Esophagus muscularis mucosa (tissue), 4 donors: Measurements from ENCODE around the gene PNMA8C. TPM values are rescaled to one million over a fixed set of nuclear protein-coding genes. Genes with fewer than 3 reads are reported as not detected.
"Not testable (repeated sequence)": the region's sequence is repeated elsewhere in the genome, so short reads cannot be mapped to it uniquely, and the experiment has no call there.

Experiments
- DNase-seq: peaks from one replicate; pipeline ENCODE4 v3.0.0-alpha.2; 2017; ENCODE audit errors: extremely low spot score
- H3K27ac ChIP-seq, 4 donors: fragments of 200-600 bp; sonication (generic); replicated peaks in 1 of 4; 1 replicate in 3 of 4; 2 replicates in 1 of 4; pipeline ENCODE4 v1.5.1; 2016 to 2019; ENCODE audit warnings: mild to moderate bottlenecking in 1 of 4
- H3K27me3 ChIP-seq, 4 donors: fragments of 200-600 bp; sonication (generic); one replicate each; pipeline versions ENCODE4 v1.5.1 to v1.6.0; 2016 to 2019
- H3K36me3 ChIP-seq, 4 donors: fragments of 200-600 bp; sonication (generic); one replicate each; pipeline ENCODE4 v1.5.1; 2016 to 2019
- H3K4me1 ChIP-seq, 4 donors: fragments of 200-600 bp; sonication (generic); one replicate each; pipeline ENCODE4 v1.5.1; 2016 to 2019
- H3K4me3 ChIP-seq, 4 donors: fragments of 200-600 bp; sonication (generic); 1 replicate in 2 of 4; 2 replicates in 2 of 4; pipeline ENCODE4 v1.5.1; 2016 to 2019; ENCODE audit warnings: mild to moderate bottlenecking in 4 of 4, moderate library complexity in 1 of 4
- H3K9me3 ChIP-seq, 4 donors: fragments of 200-600 bp; sonication (generic); 1 replicate in 3 of 4; 2 replicates in 1 of 4; pipeline ENCODE4 v1.5.1; 2016 to 2019
- CTCF ChIP-seq, 3 experiments: fragments of 200-600 bp in 2 of 3; fragments of 450-650 bp in 1 of 3; sonication (generic) in 2 of 3; IDR thresholded peaks; one replicate each; pipeline ENCODE4 v1.5.1; 2017 to 2019; ENCODE audit warnings: antibody characterized with exemption in 3 of 3, mild to moderate bottlenecking in 2 of 3, moderate library complexity in 1 of 3
- EP300 ChIP-seq: sonication (generic); formaldehyde crosslinking; IDR thresholded peaks from one replicate; pipeline ENCODE4 v1.6.1; 2017; ENCODE audit warnings: antibody characterized with exemption
- POLR2A ChIP-seq: fragments of 450-650 bp; IDR thresholded peaks from one replicate; pipeline ENCODE4 v1.6.1; 2017; ENCODE audit warnings: antibody characterized with exemption, moderate library complexity, mild to moderate bottlenecking, low read depth
- POLR2AphosphoS5 ChIP-seq, 2 donors: sonication (generic); formaldehyde crosslinking; IDR thresholded peaks; one replicate each; pipeline ENCODE4 v1.6.1; 2017; ENCODE audit warnings: antibody characterized with exemption in 2 of 2
- WGBS: methylation state at CpG from one replicate; pipeline ENCODE4 v1.1.5; 2018; 5-methylcytosine and 5-hydroxymethylcytosine counted together
- intact Hi-C: fragments of 100-400 bp; cut with DNase I; formaldehyde crosslinking; loops from one replicate; pipeline ENCODE4 v1.15.1; 2023
- total RNA-seq, 4 donors: library from RNA; depleted of rRNA; stranded (reverse); fragments of >200 nt; gene quantifications; one replicate each; pipeline versions ENCODE4 v1.1.0 to v1.2.1, GENCODE V29; 2016

The PNMA8C gene
- total RNA-seq, 4 donors from 2014 or later = 0.13 to 0.42 (median 0.17) TPM

GRCh38 chr19:46380690-46381089 lies 48.0 kb downstream of the PNMA8C start:
- H3K27me3 ChIP-seq = no peaks in the 10 kb centered on the region
- H3K4me1 ChIP-seq = peaks cover 23 to 38% (median 31%) of the 10 kb centered on the region in 4 donors
- peaks cover 18 to 84% (median 65%) of the 10 kb centered on the region in 4 donors for H3K36me3 ChIP-seq
- no peak overlapping the region for H3K4me3 ChIP-seq
- DNase-seq = no peak
- 93% methylated on average over 2 of the region's 2 CpGs for WGBS
- no peak for TF ChIP-seq EP300
- TF ChIP-seq CTCF (IDR thresholded peaks at IDR 0.05) = no peak
- no peak for TF ChIP-seq POLR2AphosphoS5 (IDR thresholded peaks at IDR 0.05)
- no peak for TF ChIP-seq POLR2A
- intact Hi-C loops = no loop called here
- no peaks in the 10 kb centered on the region for H3K9me3 ChIP-seq
- no peak overlapping the region for H3K27ac ChIP-seq

- H3K4me1 ChIP-seq = peaks cover 35 to 53% (median 41%) of the 10 kb centered on the region in 4 donors
- no peak overlapping the region for H3K4me3 ChIP-seq
- 23% methylated on average over 2 of the region's 2 CpGs for WGBS
- peak overlapping the region; percentile 16 to 59 (median 43) for H3K27ac ChIP-seq
- DNase-seq = no peak
- H3K9me3 ChIP-seq = no peaks in the 10 kb centered on the region
- H3K27me3 ChIP-seq = no peaks in the 10 kb centered on the region
- intact Hi-C loops = no loop called here
- peaks cover 11 to 67% (median 43%) of the 10 kb centered on the region in 4 donors for H3K36me3 ChIP-seq
- TF ChIP-seq CTCF (IDR thresholded peaks at IDR 0.05) (no peak), EP300 (no peak), POLR2AphosphoS5 (IDR thresholded peaks at IDR 0.05) (peak in 1 of 2 donors; percentile 13), POLR2A (no peak)
Measured at GRCh38 chr19:46378268-46378667, 50.5 kb downstream of the PNMA8C start.

GRCh38 chr19:46376241-46377153 lies 52.2 kb downstream of the PNMA8C start:
- Histone ChIP-seq H3K4me3 (no peak overlapping the region), H3K27ac (peak overlapping the region in 1 of 4 donors; percentile 59), H3K4me1 (peaks cover 43 to 63% (median 53%) of the 10 kb centered on the region in 4 donors), H3K27me3 (no peaks in the 10 kb centered on the region), H3K36me3 (peaks cover 11 to 51% (median 26%) of the 10 kb centered on the region in 4 donors), H3K9me3 (no peaks in the 10 kb centered on the region)
- DNase-seq = no peak
- WGBS = 92% methylated on average over 19 of the region's 20 CpGs
- intact Hi-C loops = no loop called here
- no peak for TF ChIP-seq POLR2AphosphoS5 (IDR thresholded peaks at IDR 0.05)
- TF ChIP-seq CTCF (IDR thresholded peaks at IDR 0.05) = no peak
- TF ChIP-seq POLR2A = no peak
- no peak for TF ChIP-seq EP300

- WGBS = 98% methylated on average over 6 of the region's 22 CpGs
- H3K27me3 ChIP-seq, intact Hi-C loops, H3K4me3 ChIP-seq, H3K9me3 ChIP-seq, H3K27ac ChIP-seq, DNase-seq: not testable (repeated sequence)
- H3K4me1 ChIP-seq = peaks cover 43 to 69% (median 57%) of the 10 kb centered on the region in 4 donors
- H3K36me3 ChIP-seq = peaks cover 11 to 48% (median 27%) of the 10 kb centered on the region in 4 donors
Measured at GRCh38 chr19:46375476-46376067, 53.2 kb downstream of the PNMA8C start.

Other genes with a start within 250 kb of the PNMA8C start
- gene IGFL1, start 199.2 kb downstream of the PNMA8C start, total RNA-seq = not detected
- gene HIF3A, start 131.9 kb downstream of the PNMA8C start, total RNA-seq = 100 to 1,000 TPM in 3 of 4 donors, 10 to 100 TPM in 1; 98.2 to 268 (median 160) TPM
- 10 to 100 TPM; 39.9 to 74.7 (median 61.9) TPM for gene PPP5C, start 81.8 kb downstream of the PNMA8C start, total RNA-seq
- gene CCDC8, start 15.4 kb downstream of the PNMA8C start, total RNA-seq = 10 to 100 TPM in 1 of 4 donors, 1 to 10 TPM in 3; 4.5 to 11.6 (median 4.9) TPM
- gene PNMA8A, start 42.6 kb upstream of the PNMA8C start, total RNA-seq = 1 to 10 TPM; 1.4 to 5.3 (median 2.5) TPM
- gene PNMA8B, start 66.9 kb upstream of the PNMA8C start, total RNA-seq = 1 to 10 TPM; 1.5 to 3.3 (median 1.6) TPM
- gene CALM3, start 172.4 kb upstream of the PNMA8C start, total RNA-seq = 100 to 1,000 TPM; 114 to 155 (median 129) TPM
- gene PTGIR, start 196.2 kb upstream of the PNMA8C start, total RNA-seq = 1 to 10 TPM; 5.9 to 9.1 (median 7.1) TPM
- not detected for gene GNG8, start 207.3 kb upstream of the PNMA8C start, total RNA-seq
- gene DACT3, start 232.2 kb upstream of the PNMA8C start, total RNA-seq = 100 to 1,000 TPM in 1 of 4 donors, 10 to 100 TPM in 3; 46.7 to 119 (median 65.1) TPM